Esophagus muscularis mucosa (tissue), 4 donors: Measurements from ENCODE around the gene MRFAP1L1. TPM values are rescaled to one million over a fixed set of nuclear protein-coding genes. Genes with fewer than 3 reads are reported as not detected.

Experiments used
- DNase-seq: peaks from one replicate; pipeline ENCODE4 v3.0.0-alpha.2; 2017; ENCODE audit errors: extremely low spot score
- H3K27ac ChIP-seq, 4 donors: fragments of 200-600 bp; sonication (generic); replicated peaks in 1 of 4; 1 replicate in 3 of 4; 2 replicates in 1 of 4; pipeline ENCODE4 v1.5.1; 2016 to 2019; ENCODE audit warnings: mild to moderate bottlenecking in 1 of 4
- H3K27me3 ChIP-seq, 4 donors: fragments of 200-600 bp; sonication (generic); one replicate each; pipeline versions ENCODE4 v1.5.1 to v1.6.0; 2016 to 2019
- H3K36me3 ChIP-seq, 4 donors: fragments of 200-600 bp; sonication (generic); one replicate each; pipeline ENCODE4 v1.5.1; 2016 to 2019
- H3K4me1 ChIP-seq, 4 donors: fragments of 200-600 bp; sonication (generic); one replicate each; pipeline ENCODE4 v1.5.1; 2016 to 2019
- H3K4me3 ChIP-seq, 4 donors: fragments of 200-600 bp; sonication (generic); 1 replicate in 2 of 4; 2 replicates in 2 of 4; pipeline ENCODE4 v1.5.1; 2016 to 2019; ENCODE audit warnings: mild to moderate bottlenecking in 4 of 4, moderate library complexity in 1 of 4
- H3K9me3 ChIP-seq, 4 donors: fragments of 200-600 bp; sonication (generic); 1 replicate in 3 of 4; 2 replicates in 1 of 4; pipeline ENCODE4 v1.5.1; 2016 to 2019
- CTCF ChIP-seq, 3 experiments: fragments of 200-600 bp in 2 of 3; fragments of 450-650 bp in 1 of 3; sonication (generic) in 2 of 3; IDR thresholded peaks; one replicate each; pipeline ENCODE4 v1.5.1; 2017 to 2019; ENCODE audit warnings: antibody characterized with exemption in 3 of 3, mild to moderate bottlenecking in 2 of 3, moderate library complexity in 1 of 3
- EP300 ChIP-seq: sonication (generic); formaldehyde crosslinking; IDR thresholded peaks from one replicate; pipeline ENCODE4 v1.6.1; 2017; ENCODE audit warnings: antibody characterized with exemption
- POLR2A ChIP-seq: fragments of 450-650 bp; IDR thresholded peaks from one replicate; pipeline ENCODE4 v1.6.1; 2017; ENCODE audit warnings: antibody characterized with exemption, moderate library complexity, mild to moderate bottlenecking, low read depth
- POLR2AphosphoS5 ChIP-seq, 2 donors: sonication (generic); formaldehyde crosslinking; IDR thresholded peaks; one replicate each; pipeline ENCODE4 v1.6.1; 2017; ENCODE audit warnings: antibody characterized with exemption in 2 of 2
- WGBS: methylation state at CpG from one replicate; pipeline ENCODE4 v1.1.5; 2018; 5-methylcytosine and 5-hydroxymethylcytosine counted together
- intact Hi-C: fragments of 100-400 bp; cut with DNase I; formaldehyde crosslinking; loops from one replicate; pipeline ENCODE4 v1.15.1; 2023
- total RNA-seq, 4 donors: library from RNA; depleted of rRNA; stranded (reverse); fragments of >200 nt; gene quantifications; one replicate each; pipeline versions ENCODE4 v1.1.0 to v1.2.1, GENCODE V29; 2016

The MRFAP1L1 gene
- total RNA-seq, 4 donors from 2014 or later: 55.2 to 60.0 (median 57.0) TPM

GRCh38 chr4:6658209-6658595 is 51.5 kb downstream of the MRFAP1L1 start:
- H3K9me3 ChIP-seq: no peaks in the 10 kb centered on the region
- WGBS: 93% methylated on average over 7 of the region's 7 CpGs
- DNase-seq: no peak
- H3K4me3 ChIP-seq: peak overlapping the region; percentile 52 to 58 (median 56)
- TF ChIP-seq CTCF (IDR thresholded peaks at IDR 0.05) (no peak), POLR2A (no peak), POLR2AphosphoS5 (IDR thresholded peaks at IDR 0.05) (no peak), EP300 (no peak)
- H3K27ac ChIP-seq: peak overlapping the region; percentile 71 to 79 (median 76)
- H3K36me3 ChIP-seq: no peaks in the 10 kb centered on the region
- no peaks in the 10 kb centered on the region for H3K27me3 ChIP-seq
- intact Hi-C loops: loop anchor here (2.0 kb wide), 1 partner anchor 17 kb away; the partner anchor contains the start of gene MRFAP1
- H3K4me1 ChIP-seq: peaks cover 10 to 17% (median 16%) of the 10 kb centered on the region in 4 donors

Other genes starting within 250 kb of the MRFAP1L1 start
- 1 to 10 TPM in 3 of 4 donors, under 1 TPM in 1; 0.50 to 2.7 (median 1.4) TPM for gene PPP2R2C, start 237.3 kb downstream of the MRFAP1L1 start, total RNA-seq
- gene MAN2B2, start 134.7 kb downstream of the MRFAP1L1 start, total RNA-seq: 10 to 100 TPM; 31.9 to 42.0 (median 33.0) TPM
- gene MRFAP1, start 69.2 kb downstream of the MRFAP1L1 start, total RNA-seq: 100 to 1,000 TPM; 155 to 331 (median 234) TPM
- under 1 TPM in 1 of 4 donors, not detected in 3; 0.99 TPM for gene S100P, start 16.0 kb downstream of the MRFAP1L1 start, total RNA-seq
- 10 to 100 TPM; 15.8 to 21.9 (median 17.9) TPM for gene BLOC1S4, start 6.3 kb upstream of the MRFAP1L1 start, total RNA-seq
- gene KIAA0232, start 72.9 kb upstream of the MRFAP1L1 start, total RNA-seq: 10 to 100 TPM; 34.6 to 54.0 (median 47.8) TPM
- 10 to 100 TPM; 37.0 to 49.4 (median 44.2) TPM for gene TBC1D14, start 200.0 kb upstream of the MRFAP1L1 start, total RNA-seq